HL-60 (cell line): Measurements from ENCODE around the gene C1QL1.

ENCODE experiments used
- CTCF ChIP-seq: IDR thresholded peaks from one replicate; pipeline ENCODE4 v1.5.1; 2011; ENCODE audit warnings: low read length, control low read depth, inconsistent platforms; ENCODE audit not compliant: insufficient read depth
- POLR2AphosphoS5 ChIP-seq: IDR thresholded peaks from 2 replicates; pipeline ENCODE4 v1.6.1; 2012; ENCODE audit warnings: low read depth

GRCh38 chr17:45013021-45013997, 45.2 kb upstream of the C1QL1 start:
- TF ChIP-seq CTCF, result no peak
- TF ChIP-seq POLR2AphosphoS5, result no peak
